NOMO-1 (cell line): ENCODE results near the gene FBF1.
"Not testable (repeated sequence)": the region's sequence is repeated elsewhere in the genome, so short reads cannot be mapped to it uniquely, and the experiment has no call there.

Experiments
- DNase-seq, 2 experiments: peaks; one replicate each; lab custom pipeline; 2025; ENCODE audit not compliant: unreplicated experiment in 2 of 2; lab: John Stamatoyannopoulos, UW

Gene FBF1

DNA sequence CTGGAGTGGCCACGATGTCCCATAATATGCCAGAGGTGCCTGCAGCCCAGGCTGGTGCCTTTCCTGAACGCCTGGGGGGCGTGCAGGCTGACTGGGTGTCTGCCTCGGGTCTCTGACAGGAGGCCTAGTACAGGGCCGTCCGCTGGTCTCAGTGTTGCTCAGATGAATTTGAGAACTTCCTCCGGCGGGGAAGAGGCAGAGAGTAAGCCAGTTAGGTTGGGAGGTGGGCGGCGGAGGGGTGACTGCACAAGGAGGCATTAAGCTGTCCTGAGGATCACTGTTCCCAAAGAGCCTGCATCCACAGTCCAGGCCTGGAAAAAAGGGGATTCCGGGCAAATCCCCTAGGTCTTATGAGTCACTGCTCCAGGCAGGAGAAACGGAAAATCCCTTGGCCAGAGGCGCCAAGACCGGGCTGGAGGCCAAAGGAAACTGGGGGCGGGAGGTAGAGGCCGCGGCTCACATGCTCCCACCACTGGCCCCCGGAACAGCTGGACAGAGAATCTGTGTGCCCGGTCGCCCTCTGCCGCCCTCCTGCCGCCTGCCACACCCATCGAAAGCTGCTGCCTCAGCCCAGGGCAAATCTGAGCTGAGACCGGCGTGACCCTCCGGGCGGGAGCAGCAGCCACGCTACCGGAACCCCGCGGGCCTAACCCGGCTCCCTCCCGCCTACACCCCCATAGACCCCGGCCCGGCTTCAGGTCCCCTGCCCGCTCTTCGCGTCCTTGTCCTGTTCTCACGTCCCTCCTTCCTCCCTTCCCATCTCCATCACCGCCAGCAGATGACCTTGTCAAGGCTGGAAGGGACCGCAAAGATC, 63.7 kb downstream of the FBF1 start:
- DNase-seq: no peak

DNA sequence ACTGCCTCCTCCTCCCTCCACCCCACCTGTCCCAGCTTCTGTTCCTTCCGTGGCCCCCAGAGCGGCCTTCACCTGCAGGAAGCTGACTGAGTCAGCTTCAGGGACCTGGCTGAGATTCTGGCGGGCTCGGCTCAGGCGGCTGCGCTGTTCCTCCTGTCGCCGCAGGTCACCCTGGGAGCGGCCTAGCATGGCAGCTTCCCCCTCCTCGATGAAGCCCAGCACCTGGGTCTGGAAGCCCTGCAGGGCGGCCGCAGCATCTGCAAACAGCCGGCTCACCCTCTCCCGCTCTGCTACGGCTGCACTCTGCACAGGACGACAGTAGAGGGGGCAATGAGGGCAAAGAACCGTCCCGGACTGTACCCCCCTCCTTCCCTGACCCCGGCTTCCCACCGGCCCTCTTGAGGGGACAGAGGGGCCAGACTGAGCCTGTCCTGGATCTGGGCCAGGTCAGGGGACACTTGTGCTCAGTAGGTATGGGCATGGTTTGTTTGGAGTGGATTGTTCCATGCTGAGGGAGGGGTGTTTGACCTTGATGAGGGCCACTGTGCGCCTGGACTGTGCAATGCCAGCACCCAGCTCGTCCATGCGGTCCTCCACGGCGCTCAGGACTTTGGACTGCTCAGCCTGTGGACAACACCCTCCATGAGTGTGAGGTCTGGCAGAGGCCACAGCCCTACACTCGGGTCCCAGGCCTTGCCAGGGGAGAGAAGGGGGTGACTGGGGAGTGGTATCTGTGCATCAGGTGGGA, 64.5 kb downstream of the FBF1 start:
- DNase-seq: no peak

DNA sequence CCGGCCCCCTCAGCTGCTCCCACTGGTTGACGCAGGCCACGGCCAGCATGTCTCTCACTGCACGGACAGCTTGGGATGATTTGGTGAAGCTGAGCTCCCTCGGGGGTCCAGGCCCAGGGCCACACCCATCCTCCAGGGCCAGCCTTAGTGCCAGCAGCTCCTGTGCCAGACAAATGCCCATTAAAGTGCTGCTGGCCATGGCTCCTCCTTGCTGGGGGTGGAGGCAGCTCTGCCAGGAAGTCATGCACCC, 65.0 kb downstream of the FBF1 start:
- DNase-seq: no peak

DNA sequence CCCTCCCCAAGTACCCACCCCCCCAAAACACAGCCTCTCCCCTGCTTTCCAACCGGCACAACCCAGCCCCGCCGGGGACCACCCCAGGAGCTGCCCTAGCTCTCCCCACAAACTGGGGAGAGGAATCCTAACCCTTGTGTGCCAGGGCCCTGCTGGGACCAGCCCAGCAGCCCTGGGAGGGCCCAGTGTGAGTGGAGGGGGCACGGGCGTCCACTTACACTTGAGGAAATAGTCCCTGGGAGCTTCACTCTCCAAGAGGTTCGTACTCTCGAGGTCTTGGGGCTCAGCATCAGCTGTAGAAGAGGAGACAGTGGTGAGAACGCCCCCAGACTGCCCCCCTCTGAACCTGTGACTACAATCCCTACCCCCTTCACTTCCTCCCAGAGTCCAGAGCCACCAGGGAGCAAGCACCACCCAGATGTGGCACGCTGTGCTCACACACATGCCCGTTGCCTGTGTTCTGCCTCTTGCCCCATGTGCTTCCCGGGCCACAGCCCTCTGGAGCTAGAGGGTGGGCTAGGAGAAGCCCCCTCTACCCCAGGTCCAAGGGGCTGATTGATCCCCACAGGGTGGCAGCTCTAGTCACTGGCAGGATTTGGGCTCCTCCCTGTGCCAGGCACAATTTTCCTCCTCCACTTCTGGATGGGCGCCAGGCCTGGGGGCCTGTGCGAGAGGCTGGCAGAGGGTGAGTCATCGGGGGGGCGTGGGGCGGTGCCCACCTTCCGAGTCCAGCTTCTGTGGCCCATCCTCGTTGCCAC, 65.5 kb downstream of the FBF1 start:
- no peak for DNase-seq

DNA sequence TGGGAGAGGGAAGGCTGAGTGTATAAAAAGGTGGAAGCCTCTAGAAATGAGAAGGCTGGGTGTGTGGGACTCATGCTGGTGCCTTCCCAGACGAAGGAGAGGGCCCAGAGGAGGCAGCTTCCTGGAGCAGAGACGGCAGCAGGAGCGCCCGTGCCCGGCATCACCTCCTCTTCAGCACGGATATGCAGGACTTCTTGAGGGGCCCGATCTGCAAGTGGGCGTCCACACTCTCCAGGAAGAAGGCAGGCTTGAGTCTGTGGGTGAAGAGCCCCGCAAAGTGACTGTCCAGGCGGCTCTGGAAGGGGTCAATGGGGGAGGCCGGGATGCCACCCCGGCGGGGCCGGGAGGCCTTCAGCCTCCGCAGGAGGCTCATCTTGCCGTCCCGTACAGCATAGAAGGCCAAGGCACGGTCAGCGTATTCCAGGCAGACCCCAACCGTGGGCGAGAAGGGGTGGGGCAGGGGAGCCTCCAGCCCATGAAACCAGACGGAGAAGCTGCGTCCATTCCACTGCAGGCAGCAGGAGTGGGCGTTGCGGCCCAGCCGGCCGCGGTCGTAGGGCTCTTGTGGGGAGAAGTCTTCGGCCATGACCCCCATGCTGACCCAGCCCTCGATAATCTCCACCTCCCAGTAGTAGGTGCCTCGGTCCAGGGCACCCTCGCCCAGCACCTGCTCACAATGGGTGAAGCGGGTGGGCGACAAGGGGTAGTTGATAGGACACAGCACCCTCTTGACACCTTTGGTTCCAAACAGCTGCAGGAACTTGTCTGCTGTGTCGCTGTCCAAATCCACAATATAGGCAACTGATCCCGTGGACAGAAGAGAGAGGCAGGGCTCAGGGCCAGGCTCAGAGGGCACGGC, 66.3 kb downstream of the FBF1 start:
- DNase-seq: no peak

DNA sequence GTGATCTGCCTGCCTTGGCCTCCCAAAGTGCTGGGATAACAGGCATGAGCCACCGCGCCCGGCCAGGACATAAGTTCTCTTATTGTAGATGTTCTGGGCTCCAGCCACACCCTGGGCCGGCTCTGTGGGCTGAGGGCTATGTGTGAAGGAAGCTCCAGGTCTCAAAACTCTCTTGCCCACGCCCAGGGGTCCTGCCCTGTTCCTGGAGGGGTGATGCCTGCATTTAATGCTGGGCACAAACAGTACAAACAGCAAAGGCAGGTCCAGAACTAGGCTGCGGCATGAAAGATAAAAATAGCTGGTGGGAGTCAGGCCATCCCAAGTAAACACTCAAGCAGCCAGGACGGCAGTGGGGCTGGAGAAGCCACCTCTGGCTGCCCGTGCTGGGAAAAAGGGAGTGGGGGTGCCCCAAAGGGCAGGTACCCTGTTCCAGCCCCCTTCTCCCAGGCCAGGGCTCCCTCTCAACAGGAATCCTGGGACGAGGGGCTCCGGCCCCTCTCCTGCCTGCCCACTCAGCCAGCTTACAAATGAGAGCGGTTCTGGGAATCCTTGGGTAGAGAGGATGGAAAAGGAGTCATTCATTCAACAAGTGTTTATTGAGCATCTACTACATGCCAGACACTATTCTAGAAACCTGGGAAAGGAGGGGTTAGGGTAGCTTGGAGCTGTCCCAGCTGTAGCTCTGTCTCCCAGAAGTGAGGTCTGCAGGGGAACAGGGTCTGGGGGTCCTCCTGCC, 67.1 kb downstream of the FBF1 start:
- DNase-seq: no peak

DNA sequence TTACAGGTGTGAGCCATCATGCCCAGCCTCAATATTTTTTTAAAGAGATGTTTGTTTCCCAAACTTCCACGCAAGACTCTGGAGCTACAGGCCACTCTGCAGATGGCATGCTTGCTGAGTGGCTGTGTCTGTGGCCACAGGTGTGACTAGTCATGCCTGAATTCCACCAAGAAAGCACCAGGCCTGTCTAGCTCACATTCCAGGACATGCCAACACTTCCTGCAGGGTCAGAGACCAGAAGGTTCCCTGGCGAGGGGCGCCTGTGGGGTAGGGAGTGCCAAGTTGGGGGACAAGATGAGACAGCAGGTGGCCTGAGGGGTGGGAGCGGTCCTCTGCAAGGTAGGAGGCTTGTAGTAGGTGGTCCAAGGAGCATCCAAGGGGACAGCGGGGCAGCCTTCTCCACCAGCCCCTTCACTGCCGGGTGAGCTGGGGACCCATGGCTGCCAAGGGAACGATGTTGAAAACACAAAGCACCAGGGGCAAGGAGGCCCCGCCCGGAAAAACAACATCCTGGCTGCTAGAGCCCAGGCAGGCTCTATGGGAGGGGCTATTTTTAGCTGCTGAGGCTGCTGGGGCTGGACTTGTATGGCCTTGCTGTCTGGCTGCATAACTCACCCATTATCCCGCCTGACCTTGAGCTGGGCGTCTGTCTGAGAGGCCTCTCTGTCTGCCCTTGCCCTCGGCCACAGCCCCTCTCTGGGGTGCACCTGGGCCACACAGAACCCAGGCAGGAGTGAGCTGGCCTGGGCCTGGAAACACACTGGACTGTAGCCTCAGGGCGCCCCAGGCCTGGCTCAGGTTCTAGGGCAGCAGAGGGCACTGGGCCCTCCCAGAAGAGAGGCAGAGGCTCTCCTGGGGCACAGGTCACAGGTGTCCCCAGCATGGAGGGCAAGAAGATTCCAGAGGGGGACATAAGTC, 68.1 kb downstream of the FBF1 start:
- no peak for DNase-seq

DNA sequence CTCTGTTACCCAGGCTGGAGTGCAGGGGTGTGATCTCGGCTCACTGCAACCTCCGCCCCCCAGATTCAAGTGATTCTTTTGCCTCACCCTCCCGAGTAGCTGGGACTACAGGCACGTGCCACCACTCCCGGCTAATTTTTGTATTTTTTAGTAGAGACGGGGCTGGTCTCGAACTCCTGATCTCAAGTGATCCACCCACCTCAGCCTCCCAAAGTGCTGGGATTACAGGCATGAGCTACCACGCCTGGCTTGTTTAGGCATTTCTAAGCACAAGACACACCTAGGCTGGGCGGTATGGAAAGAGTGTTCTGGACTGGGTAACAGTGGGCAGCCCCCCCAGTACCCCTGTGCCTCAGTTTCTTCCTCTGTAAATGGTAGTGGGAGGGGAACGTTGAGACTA, 70.6 kb downstream of the FBF1 start:
- DNase-seq: not testable (repeated sequence)

DNA sequence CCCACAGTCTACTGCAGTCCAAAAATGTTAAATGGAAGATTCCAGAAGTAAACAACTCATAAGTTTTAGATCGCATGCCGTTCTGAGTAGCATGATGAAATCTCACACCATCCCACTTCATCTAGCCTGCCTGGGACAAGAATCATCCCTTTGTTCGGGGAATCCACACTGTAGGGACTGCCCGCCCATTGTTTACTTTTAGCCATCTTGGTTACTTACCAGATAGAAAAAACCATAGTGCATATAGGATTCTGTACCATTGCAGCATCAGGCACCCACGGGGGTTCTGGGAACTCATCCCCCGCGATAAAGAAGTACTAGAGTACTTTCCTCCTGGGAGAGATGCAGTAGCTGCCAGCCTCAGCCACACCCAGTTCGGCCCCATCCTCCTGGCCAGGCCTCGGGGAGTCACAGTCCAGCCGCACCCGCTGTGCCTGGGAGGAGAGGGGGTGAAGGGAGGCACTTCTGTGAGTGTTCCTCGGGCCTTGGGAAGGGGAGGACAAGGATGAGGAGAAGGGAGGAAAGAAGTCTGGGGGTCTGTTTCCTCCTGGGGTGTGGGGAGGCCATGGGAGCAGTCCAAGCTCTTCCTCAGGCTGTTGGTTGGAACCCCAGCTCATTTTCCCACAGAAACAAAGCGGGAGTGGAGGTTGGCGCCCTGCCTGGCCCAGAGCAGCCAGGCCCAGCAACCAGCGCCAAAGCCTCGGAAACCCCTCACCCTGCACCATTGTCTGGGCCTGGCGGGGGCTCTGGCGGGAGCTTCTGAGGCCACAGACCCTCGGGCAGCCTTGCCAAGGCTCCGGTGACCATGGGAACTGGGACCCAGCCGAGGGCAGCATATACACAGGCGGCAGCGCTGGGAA, 71.3 kb downstream of the FBF1 start:
- no peak for DNase-seq

DNA sequence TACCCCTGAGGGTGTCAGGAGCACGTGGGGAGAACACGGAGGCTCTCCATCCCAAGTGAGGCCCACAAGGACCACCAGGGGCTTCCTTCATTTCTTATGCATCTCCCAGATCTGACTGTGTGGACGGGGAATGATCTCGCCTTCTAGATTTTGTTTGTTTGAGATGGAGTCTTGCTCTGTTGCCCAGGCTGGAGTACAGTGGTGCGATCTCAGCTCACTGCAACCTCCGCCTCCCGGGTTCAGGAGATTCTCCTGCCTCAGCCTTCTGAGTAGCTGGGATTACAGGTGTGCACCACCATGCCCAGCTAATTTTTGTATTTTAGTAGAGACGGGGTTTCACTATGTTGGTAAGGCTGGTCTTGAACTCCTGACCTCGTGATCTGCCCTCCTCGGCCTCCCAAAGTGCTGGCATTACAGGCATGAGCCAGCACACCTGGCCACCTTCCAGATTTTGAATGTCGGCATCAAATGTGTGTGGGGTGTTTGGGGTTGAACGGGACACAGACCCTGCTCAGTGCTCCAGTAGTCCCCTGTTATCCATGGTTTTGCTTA, 72.0 kb downstream of the FBF1 start:
- DNase-seq: not testable (repeated sequence)

DNA sequence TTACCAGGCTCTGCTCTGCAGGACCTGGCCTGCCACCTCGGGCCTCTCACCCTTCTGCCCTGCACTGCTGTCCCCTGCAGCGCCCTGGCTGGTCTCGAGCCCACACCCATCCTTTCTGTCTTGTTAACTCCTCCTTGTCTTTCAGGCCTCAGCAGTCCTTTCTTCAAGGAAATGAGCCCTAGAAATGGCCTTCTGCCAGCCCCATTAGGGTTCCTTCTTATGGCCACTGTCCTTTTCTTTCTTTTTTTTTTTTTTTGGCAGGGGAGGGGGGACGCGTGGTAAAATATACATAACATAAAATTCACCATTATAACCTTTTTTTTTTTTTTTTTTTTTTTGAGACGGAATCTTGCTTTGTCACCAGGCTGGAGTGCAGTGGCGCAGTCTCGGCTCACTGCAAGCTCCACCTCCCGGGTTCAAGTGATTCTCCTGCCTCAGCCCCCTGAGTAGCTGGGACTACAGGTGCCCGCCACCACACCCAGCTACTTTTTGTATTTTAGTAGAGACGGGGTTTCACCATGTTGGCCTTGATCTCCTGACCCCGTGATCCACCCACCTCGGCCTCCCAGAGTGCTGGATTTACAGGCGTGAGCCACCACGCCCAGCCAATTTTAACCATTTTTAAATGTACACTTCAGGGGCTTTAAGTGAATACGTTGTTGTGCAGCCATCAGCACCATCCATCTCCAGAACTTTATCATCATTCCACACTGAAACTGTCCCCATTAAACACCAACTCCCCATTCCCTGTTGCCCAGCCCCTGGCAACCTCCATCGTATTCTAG, 75.2 kb downstream of the FBF1 start:
- not testable (repeated sequence) for DNase-seq

DNA sequence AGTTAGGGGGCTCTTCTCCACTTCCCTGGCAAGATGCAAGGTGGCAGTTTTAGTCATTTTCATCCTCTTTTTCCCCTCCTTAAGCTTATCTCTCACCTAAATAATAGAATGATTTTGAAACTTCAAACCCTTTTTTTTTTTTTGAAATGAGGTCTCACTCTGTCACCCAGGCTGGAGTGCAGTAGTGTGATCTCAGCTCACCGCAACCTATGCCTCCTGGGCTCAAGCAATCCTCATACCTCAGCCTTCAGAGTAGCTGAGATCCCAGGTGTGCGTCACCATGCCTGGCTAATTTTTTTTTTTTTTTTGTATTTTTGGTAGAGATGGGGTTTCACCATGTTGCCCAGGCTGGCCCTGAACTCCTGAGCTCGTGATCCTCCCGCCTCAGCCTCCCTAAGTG, 76.0 kb downstream of the FBF1 start:
- DNase-seq: not testable (repeated sequence)

DNA sequence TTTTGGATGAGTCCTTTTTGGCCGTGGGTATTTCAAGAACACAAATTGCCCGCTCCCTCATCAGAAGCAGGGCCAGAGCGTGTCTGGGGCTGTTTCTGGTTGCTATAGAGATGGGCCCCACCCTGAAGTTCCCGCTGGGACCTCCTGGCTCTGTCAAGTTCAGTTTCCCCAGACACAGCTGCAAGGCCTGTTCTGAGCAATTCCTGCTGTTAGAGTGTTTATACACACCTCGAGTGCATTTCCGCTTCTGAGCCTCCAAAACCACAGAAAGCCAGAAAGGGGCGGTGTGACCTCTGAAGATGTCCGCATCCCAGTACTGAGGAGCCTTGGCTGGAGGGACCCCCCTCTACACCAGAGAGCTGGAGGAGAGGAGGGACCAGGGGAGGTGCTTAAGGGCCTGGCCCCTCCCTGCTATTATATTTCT, 76.4 kb downstream of the FBF1 start:
- DNase-seq: peak; percentile 24 to 26

DNA sequence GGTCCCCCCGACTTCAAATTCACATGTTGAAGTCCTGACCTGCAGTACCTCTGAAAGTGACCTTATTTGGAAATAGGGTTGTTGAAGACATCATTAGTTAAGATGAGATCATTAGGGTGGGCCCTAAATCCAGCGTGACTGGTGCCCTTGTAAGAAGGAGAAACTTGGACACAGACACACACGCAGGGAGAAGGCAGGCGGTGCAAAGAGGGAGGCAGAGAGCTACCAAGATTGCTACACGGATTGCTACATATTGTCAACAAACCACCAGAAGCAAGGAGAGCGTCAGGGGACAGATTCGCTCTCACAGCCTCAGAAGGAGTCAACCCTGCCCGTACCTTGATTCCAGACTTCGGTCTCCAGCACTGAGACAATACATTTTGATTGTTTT, 78.9 kb downstream of the FBF1 start:
- DNase-seq: no peak
